ENCODE data around the gene APP. TPM values are rescaled to one million over a fixed set of nuclear protein-coding genes. Genes with fewer than 3 reads are reported as not detected.

The APP gene
- total and polyA plus RNA-seq, 7 donors, result 37.7 to 118 (median 56.6) TPM

GRCh38 chr21:25965951-25966707 lies 204.4 kb downstream of the APP start:
- no peaks in the 10 kb centered on the region for H3K4me1 ChIP-seq
- no peak for ATAC-seq
- H3K27ac ChIP-seq, result no peak overlapping the region

GRCh38 chr21:25964926-25965325 lies 205.6 kb downstream of the APP start:
- TF ChIP-seq CTCF (IDR thresholded peaks at IDR 0.05), result no peak
- Histone ChIP-seq H3K4me3 (no peak overlapping the region), H3K4me1 (no peaks in the 10 kb centered on the region), H3K27me3 (ENCODE audit: insufficient read depth in 3 of 3, low read length in 2 of 3) (no peaks in the 10 kb centered on the region), H3K9me3 (no peaks in the 10 kb centered on the region), H3K36me3 (ENCODE audit: insufficient read depth in 1 of 2, low read depth in 1 of 2) (no peaks in the 10 kb centered on the region), H3K27ac (no peak overlapping the region)
- no peak for ATAC-seq
- intact Hi-C loops (cut with DNase I), result no loop called here
- no peak for DNase-seq
- WGBS, 3 donors, result 94 to 96% (median 95%) methylated on average over 5 of the region's 5 CpGs

More at GRCh38 chr21:25965951-25966707, 204.4 kb downstream of the APP start:
- intact Hi-C loops (cut with DNase I), result no loop called here
- no peaks in the 10 kb centered on the region for H3K9me3 ChIP-seq
- H3K27me3 ChIP-seq (ENCODE audit: insufficient read depth in 3 of 3, low read length in 2 of 3), result no peaks in the 10 kb centered on the region
- WGBS, 3 donors, result 89 to 91% (median 91%) methylated on average over 3 of the region's 3 CpGs
- no peak for TF ChIP-seq CTCF (IDR thresholded peaks at IDR 0.05)
- no peak for DNase-seq
- H3K4me3 ChIP-seq, result no peak overlapping the region
- no peaks in the 10 kb centered on the region for H3K36me3 ChIP-seq (ENCODE audit: insufficient read depth in 1 of 2, low read depth in 1 of 2)

GRCh38 chr21:25964015-25964414 lies 206.6 kb downstream of the APP start:
- ATAC-seq (peak in 1 of 4 donors; percentile 50), DNase-seq (no peak)
- H3K9me3 ChIP-seq, result no peaks in the 10 kb centered on the region
- H3K4me1 ChIP-seq, result no peaks in the 10 kb centered on the region
- H3K27me3 ChIP-seq (ENCODE audit: insufficient read depth in 3 of 3, low read length in 2 of 3), result no peaks in the 10 kb centered on the region
- peak overlapping the region; percentile 23 for H3K27ac ChIP-seq
- TF ChIP-seq CTCF (IDR thresholded peaks at IDR 0.05), result no peak
- intact Hi-C loops (cut with DNase I), result no loop called here
- no peak overlapping the region for H3K4me3 ChIP-seq
- H3K36me3 ChIP-seq (ENCODE audit: insufficient read depth in 1 of 2, low read depth in 1 of 2), result no peaks in the 10 kb centered on the region
- WGBS, 3 donors, result 74 to 80% (median 76%) methylated on average over 5 of the region's 5 CpGs

- intact Hi-C loops (cut with DNase I), result no loop called here
- Histone ChIP-seq H3K27me3 (ENCODE audit: insufficient read depth in 3 of 3, low read length in 2 of 3) (no peaks in the 10 kb centered on the region), H3K9me3 (no peaks in the 10 kb centered on the region), H3K4me1 (no peaks in the 10 kb centered on the region), H3K4me3 (no peak overlapping the region), H3K27ac (peak overlapping the region; percentile 23), H3K36me3 (ENCODE audit: insufficient read depth in 1 of 2, low read depth in 1 of 2) (no peaks in the 10 kb centered on the region)
- DNase-seq, result no peak
- ATAC-seq, result peak in 2 of 4 donors; percentile 38 to 60
- WGBS, 3 donors, result 29 to 55% (median 39%) methylated on average over 5 of the region's 5 CpGs
- TF ChIP-seq CTCF (IDR thresholded peaks at IDR 0.05), result no peak
Measured at GRCh38 chr21:25963181-25963580, 207.4 kb downstream of the APP start.

- 66 to 74% (median 72%) methylated on average over 3 of the region's 3 CpGs for WGBS, 3 donors
- Histone ChIP-seq H3K27me3 (ENCODE audit: insufficient read depth in 3 of 3, low read length in 2 of 3) (no peaks in the 10 kb centered on the region), H3K4me1 (no peaks in the 10 kb centered on the region), H3K9me3 (no peaks in the 10 kb centered on the region), H3K36me3 (ENCODE audit: insufficient read depth in 1 of 2, low read depth in 1 of 2) (no peaks in the 10 kb centered on the region), H3K4me3 (no peak overlapping the region), H3K27ac (no peak overlapping the region)
- DNase-seq (no peak), ATAC-seq (no peak)
- no peak for TF ChIP-seq CTCF (IDR thresholded peaks at IDR 0.05)
- intact Hi-C loops (cut with DNase I), result no loop called here
Measured at GRCh38 chr21:25961042-25961441, 209.5 kb downstream of the APP start.

Data from psoas muscle (tissue), 8 donors.